ENCODE data around the gene SDC1.
A peak's percentile ranks its signal among the peaks of the same experiment; 100 is the strongest.

Gene SDC1

DNA sequence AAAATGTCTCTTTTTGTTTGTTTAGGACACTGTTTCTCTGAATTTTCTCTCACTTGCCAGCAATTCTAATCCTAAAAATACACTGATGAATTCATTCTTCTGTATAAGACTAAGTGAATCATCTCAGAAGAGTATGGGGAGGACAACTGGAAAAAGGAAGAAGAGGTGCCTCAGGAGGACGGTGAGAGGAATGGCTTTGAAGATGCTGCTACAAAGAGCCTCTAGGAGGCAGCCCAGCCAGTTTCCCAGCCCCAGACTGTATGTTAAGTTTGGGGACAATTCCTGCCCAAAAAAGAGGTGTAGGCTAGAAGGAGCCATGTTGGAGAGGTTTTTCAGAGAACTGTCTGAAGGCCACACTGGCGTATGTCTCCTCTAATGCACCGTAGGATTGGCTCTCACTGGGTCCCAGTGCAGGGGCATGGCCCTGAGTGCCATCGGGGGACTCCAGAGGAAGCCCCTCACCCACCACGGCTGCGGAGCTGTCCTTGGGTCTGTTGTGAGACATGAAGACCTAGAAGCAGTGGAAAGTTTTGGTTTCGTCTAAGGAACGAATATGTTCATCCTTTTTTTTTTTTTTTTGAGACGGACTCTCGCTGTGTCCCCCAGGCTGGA, 3.1 kb upstream of the SDC1 start:
- DNase-seq: no peak

DNA sequence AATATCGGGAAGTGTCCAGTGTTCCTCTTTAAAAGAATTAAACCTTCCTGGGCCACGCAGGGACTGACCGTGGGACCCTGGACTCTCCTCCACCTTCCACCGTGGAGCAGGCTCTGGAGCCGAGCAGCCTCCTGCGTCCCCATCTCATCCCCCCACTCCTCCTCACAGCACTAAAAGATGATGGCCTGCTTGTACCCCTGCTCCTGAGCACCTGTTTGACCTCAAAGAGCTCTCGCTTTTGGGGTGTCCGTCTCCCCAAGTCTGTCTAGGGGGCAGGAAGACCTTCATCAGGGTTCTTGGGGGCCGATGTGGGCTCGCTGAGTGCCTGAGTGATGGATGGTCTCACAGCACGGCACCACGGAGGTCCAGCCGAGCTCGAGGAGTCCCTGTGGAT, 1.2 kb upstream of the SDC1 start:
- DNase-seq: no peak

GRCh38 chr2:20225294-20226151, 593 bp upstream of the SDC1 start:
- DNase-seq: peak; percentile 62

DNA sequence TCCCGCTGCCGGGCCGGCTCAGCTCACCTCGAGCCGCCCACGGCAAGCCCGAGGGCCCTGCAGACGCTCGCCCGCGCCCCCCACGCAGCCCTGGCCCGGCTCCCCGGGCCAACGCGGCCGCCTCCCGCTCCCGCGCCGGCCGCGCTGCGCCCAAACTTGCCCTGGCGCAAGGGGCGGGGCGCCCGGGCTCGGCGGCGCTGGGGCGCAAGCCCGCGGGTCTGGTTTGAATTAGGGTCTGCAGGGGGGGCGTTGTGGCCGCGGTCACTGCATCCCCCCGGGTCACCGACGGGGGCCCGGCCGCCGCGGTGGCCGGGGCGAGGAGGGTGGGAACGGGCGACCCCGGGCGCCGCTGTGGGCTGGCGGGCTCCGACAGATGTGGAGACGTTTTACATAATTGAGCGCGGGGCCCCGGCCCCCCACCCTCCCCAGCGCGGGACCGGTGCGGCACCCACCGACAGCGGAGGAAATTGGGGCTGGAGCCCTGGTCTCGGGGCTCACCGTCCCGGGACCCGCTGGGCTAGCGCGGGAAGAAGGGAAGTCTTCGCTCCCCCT, 690 bp downstream of the SDC1 start:
- peak; percentile 36 for DNase-seq

DNA sequence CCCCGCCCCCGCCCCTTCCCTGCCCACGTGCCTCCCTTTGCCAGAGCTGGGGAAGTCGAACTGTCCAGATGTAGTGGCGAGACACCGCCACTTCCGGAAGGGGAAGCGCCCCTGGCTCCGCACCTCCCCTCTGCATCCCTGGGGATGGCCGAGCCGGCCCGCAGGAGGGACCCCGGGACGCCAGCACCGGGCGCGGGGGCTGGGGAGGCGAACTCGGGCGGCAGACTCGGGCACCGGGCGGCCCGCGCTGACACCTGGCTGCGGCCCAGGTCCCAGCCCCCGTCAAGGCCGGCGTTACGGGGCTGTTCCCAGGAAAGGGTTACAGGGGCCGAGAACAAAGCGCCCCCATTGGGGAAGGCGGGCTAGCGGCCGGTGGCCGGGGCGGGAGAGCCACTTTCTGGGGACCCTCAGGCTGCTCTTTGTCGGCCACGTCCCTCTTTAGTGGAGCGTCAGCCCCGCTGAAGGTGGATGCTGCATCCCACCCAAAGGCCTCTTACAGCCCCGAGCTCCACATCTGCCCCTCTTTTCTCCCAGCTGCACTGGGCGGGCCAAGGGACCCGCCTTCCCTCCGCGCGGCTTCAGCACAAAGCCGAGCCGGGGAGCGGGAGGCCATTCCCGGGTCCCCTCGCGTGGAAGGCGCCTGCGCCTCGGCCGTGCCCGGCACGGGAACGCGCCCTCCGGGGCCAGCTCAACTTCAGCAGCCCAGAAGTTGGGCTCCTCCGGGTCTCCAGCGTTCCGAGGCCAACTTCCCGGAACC, 1.3 kb downstream of the SDC1 start:
- DNase-seq: peak; percentile 53

DNA sequence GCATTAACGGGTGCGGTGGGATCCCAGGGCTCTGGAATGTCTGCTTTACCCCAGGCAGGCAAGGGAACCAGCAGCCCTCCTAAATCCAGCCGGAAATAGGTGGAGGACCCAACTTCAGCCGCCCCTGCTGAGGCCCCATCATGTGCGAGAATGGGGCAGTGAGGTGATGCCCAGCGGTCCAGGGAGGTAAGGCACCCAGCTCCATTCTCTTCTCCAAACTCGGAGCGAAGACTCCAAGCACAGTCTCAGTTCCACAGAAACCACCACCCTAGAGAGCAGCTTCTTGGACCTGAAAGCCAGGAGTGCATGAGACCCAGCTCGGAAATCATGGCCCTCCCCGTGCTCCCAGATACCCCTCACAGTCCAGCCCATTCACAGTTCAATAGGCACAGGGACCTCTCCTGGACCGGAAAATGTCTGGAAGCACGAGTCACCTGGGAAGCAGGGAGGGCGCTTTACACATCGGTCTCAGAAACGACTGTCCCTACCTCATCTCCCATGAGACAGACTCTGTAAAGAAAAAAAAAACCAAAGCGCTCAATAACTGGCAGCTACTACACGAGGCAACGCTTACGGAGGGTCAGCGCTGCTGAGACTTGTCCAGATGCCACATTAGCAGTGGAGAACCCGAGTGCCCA, 2.0 kb downstream of the SDC1 start:
- DNase-seq: peak; percentile 73

DNA sequence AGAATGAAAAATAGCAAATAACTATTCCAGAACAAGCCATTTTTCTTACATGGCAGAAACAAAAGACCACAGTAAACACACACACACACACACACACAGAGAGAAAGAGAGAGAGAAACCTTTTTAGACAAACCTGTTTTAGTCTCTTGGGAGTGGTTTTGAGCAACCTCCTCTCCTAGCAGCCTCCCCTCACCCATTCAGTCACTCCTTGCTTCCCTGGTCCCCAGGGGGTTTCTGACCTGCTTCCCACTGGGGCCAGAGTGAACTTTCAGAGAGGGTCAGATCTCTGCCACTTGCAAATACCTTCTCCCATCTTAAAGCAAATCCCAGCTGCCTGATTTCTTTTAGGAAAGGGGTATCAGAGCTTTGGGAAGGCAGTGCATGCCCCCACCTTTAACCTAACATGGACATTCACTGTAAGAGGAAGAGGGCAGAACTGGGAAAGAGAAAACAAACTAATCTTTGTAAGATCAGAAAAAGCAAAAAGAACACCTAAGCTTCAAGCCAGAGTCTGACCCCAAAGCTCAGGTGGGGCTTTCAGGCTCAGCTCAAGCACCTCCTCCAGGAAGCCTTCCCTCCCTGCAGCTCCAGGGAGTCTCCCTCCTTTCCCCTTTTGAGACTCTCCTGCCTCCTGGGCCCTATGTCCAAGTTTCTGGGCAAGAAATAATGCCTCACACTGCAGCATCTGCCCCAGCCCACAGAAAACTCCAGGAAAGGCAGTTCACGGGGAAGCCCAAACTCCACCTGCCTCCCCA, 2.7 kb downstream of the SDC1 start:
- DNase-seq: no peak

DNA sequence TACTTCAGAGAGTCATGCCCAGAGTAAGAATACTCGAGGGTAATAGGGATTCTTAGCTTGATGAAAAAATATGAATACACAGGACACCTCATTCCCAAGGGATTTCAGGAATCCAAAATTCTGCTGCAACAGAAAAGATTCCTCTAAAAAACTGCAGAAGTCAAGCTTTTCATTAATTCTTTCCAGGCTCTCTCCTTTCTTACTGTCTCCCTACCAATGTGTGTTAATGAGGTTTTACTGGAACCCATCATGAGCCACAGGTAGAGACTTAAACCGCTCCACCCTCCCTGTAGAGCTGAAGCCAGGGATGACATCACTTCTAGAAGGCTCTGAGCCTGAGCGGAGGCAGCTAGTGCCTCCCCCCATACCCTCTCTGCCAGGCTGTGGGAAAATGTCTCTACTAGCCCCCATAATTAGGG, 3.4 kb downstream of the SDC1 start:
- no peak for DNase-seq

GRCh38 chr2:20220806-20221554, 4.0 kb downstream of the SDC1 start:
- no peak for DNase-seq

DNA sequence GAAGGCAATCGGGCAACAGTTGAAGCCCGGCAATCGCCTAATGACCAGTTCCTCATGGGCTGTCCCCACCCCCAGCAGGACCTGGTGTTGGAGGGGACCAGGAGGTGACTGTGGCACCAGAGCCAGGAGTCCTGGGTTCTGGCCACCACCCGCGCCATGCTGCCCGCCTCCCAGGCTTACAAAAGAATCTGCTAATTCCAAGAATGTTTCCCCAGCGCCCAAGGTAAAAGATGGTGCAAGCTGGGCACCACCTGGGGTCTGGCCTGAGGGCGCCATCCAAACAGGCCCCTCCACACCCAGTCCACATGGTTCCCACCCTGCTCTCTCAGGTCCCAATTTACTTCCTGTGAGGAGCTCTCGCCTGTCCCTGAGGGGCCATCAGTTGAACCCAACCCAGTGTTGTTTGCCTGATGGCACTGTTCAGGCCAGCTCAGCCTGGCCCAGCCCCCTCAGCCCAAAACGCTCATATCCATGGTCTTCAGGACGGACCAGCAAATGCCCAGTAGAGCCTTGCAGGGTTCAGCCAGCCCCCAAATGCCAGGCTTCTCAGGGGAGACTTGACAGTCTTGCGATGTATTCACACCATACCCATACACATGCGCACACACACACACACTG, 5.1 kb downstream of the SDC1 start:
- DNase-seq: no peak

DNA sequence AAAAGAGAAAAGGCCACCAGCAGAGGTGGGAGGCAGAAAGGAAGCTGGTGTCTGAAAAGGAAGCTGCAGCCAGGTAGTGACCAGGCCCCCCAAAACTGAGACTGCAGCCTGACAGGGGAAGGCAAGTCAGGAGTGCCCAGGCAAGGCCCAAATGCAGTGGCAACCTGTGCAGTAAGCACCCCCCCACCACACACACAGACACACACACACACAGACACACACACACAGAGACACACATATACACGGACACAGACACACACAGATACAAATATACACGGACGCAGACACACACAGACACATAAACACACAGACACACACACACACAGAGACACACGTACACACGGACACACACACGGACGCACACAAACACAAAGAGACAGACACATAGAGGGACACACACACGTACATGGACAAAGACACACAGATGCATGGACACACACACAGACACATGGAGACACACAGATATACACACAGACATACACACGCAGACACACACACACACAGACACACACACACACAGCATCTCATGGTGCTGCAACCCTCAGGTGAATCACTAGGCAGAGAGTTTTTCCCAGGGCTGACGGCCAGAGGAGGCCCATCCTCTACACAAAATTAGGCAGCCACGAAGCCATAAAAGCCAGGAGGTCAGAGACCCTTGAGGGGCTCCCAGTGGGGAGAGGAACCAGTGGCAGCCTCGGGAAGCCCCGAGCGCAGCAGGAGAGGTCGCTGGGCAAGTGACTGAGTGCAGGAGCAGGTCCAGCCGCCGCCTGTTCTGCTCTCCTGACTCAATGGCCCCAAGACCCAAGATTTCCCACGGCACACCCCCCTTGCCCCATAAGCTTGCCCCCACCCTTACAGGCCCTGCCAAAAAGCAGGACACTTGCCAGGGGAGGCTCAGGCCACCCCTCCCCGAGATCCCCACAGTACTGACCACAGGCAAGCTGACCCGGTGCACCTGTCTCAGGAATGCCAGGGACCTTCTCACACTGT, 6.3 kb downstream of the SDC1 start:
- no peak for DNase-seq

- DNase-seq: no peak
Observed at GRCh38 chr2:20217041-20217970, 7.6 kb downstream of the SDC1 start.

DNA sequence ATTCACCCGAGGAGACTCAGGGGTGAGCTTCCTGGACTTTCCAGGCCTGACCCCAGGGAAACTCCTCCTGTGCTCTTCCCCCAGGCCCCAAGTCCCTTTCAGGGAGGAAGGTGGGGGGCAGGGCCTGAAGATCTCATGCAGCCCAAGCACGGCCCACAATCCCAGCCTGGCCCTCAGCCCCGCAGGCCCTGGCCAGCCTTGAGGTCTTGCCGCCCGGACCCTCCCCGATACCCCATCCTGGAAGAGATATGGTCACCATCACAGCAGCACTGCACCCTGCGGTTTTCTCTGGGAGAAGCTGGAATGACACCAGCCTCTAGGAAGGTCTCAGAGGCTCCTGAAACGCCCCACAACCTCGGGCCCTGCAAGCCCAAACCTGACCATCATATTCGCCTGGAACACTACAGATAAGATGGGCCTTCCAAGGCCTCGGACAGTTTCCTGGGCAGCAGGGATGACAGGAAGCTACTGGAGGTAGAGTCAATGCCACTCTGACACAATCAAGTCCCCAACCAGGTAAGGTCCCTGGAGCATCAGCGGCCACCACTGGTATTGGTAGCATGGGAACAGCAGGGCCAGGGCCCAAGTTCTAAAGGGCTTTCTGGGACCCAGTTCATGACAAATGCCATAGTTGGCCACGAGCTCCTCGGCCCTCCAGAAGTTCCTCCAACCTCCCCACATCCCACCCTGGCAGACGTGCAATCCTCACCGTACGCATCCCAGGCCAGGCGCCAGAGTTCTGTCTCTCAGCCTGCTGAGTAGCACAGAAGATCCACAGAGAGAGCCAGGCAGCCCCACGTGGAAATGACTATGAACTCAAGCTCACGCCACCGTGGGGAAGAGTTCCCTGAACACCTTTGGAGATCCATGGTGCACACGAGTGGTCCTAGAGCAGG, 8.6 kb downstream of the SDC1 start:
- no peak for DNase-seq

DNA sequence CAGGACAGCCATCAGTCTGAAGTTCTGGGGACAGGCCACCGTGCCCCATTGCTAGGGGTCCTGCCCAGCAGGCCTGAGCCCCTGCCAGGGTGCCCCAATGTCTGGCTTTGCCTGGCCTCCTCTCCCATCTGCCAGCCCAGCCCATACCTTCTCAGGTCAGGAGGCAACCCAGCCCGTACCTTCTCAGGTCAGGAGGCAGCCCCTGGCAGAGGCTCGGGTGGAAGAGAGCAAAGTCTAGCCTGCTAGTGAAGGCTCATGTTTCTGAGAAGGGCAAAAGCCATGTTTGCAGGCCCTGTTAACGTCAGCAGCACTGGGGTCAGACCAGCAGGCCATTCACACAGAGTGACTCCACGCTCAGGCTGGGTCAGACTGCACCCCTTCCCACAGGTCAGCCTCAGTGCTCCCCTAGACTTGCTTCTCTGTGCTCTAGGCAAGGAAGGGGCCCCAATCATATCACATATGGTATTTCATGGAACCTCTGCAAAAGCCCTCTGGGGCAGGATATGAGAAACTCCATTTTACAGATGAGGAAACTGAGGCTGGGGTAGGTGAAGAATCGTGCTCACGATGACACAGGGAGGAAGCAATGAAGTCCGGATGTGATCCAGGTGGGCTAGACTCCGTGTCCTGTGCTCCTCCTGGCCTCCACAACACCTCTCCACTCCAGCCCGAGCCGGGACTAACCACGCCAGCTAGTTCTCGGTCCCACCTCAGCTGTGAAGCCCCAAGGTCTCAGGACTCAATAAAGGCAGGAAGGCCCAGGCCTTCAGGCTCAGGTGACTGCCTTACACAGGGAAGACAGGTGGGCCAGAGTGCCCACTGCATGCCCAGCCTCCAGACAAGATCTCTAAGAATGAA, 9.5 kb downstream of the SDC1 start:
- no peak for DNase-seq

GRCh38 chr2:20214566-20215182, 10.3 kb downstream of the SDC1 start:
- DNase-seq: no peak
